CD14-positive monocyte (primary cell): ENCODE measurements around the gene RFX7. TPM values are rescaled to one million over a fixed set of nuclear protein-coding genes. Genes with fewer than 3 reads are reported as not detected.

Experiments used
- DNase-seq, 3 donors: peaks; one replicate each; pipeline ENCODE4 v3.0.0-alpha.2; 2011 to 2022
- H2AFZ ChIP-seq: 2 replicates; pipeline ENCODE4 v1.6.0; 2012; ENCODE audit warnings: mild to moderate bottlenecking, low read depth, low read length, inconsistent platforms; ENCODE audit not compliant: insufficient read depth, poor library complexity, severe bottlenecking
- H3K27ac ChIP-seq, 2 donors: 1 replicate in 1 of 2; 2 replicates in 1 of 2; pipeline ENCODE4 v1.5.1; 2012 to 2013; ENCODE audit warnings: low read length in 2 of 2, control low read depth in 1 of 2, inconsistent platforms in 1 of 2, low read depth in 1 of 2, mild to moderate bottlenecking in 1 of 2
- H3K27me3 ChIP-seq, 2 donors: one replicate each; pipeline versions ENCODE4 v1.6.0 to v1.6.1; 2011 to 2013; ENCODE audit warnings: low read length in 2 of 2; ENCODE audit not compliant: control insufficient read depth in 2 of 2, insufficient read depth in 2 of 2
- H3K36me3 ChIP-seq, 2 donors: replicated peaks in 1 of 2; 1 replicate in 1 of 2; 2 replicates in 1 of 2; pipeline versions ENCODE4 v1.5.1 to v1.6.1; 2012 to 2013; ENCODE audit warnings: low read length in 2 of 2, control low read depth in 1 of 2, inconsistent platforms in 1 of 2, mild to moderate bottlenecking in 1 of 2; ENCODE audit not compliant: insufficient read depth in 2 of 2, control insufficient read depth in 1 of 2
- H3K4me1 ChIP-seq, 2 donors: 1 replicate in 1 of 2; 2 replicates in 1 of 2; pipeline versions ENCODE4 v1.5.1 to v1.6.1; 2012 to 2013; ENCODE audit warnings: low read length in 2 of 2, control low read depth in 1 of 2, inconsistent platforms in 1 of 2, mild to moderate bottlenecking in 1 of 2, moderate library complexity in 1 of 2; ENCODE audit not compliant: insufficient read depth in 2 of 2, control insufficient read depth in 1 of 2
- H3K4me2 ChIP-seq: replicated peaks from 2 replicates; pipeline ENCODE3; 2012; ENCODE audit warnings: low read length, moderate library complexity, mild to moderate bottlenecking; ENCODE audit not compliant: poor library complexity, severe bottlenecking; ENCODE audit errors: extremely low read depth
- H3K4me3 ChIP-seq, 3 experiments: fragments of 200-600 bp in 1 of 3; sonication (generic) in 1 of 3; replicated peaks in 1 of 3; 1 replicate in 2 of 3; 2 replicates in 1 of 3; pipeline ENCODE4 v1.5.1; 2011 to 2013; ENCODE audit warnings: low read length in 3 of 3, mild to moderate bottlenecking in 3 of 3, control low read depth in 2 of 3, low read depth in 2 of 3, inconsistent platforms in 1 of 3, moderate library complexity in 1 of 3
- H3K79me2 ChIP-seq: 2 replicates; pipeline ENCODE4 v1.6.0; 2012; ENCODE audit warnings: mild to moderate bottlenecking, control low read depth, inconsistent platforms, low read length, moderate library complexity; ENCODE audit not compliant: insufficient read depth
- H3K9ac ChIP-seq: 2 replicates; pipeline ENCODE4 v1.6.0; 2017; ENCODE audit warnings: low read length, mild to moderate bottlenecking; ENCODE audit not compliant: insufficient read depth, poor library complexity, severe bottlenecking
- H3K9me3 ChIP-seq, 2 donors: replicated peaks in 1 of 2; 1 replicate in 1 of 2; 2 replicates in 1 of 2; pipeline versions ENCODE4 v1.5.1 to v1.6.1; 2012 to 2013; ENCODE audit warnings: low read length in 2 of 2, control low read depth in 1 of 2; ENCODE audit not compliant: control insufficient read depth in 1 of 2, insufficient read depth in 1 of 2
- H4K20me1 ChIP-seq: 2 replicates; pipeline ENCODE4 v1.6.0; 2012; ENCODE audit warnings: mild to moderate bottlenecking, low read length, control low read depth, moderate library complexity; ENCODE audit not compliant: insufficient read depth
- H3K27ac Mint-ChIP-seq, 7 donors: one replicate each; pipeline ENCODE4 v1.8.0; 2020; ENCODE audit warnings: mild to moderate bottlenecking in 7 of 7, mixed read lengths in 7 of 7, moderate library complexity in 6 of 7, inconsistent platforms in 2 of 7
- H3K27me3 Mint-ChIP-seq, 3 donors: one replicate each; pipeline ENCODE4 v1.8.0; 2021 to 2022; ENCODE audit warnings: low read depth in 3 of 3, mild to moderate bottlenecking in 3 of 3, mixed read lengths in 3 of 3, moderate library complexity in 3 of 3, inconsistent platforms in 1 of 3
- H3K36me3 Mint-ChIP-seq, 2 donors: one replicate each; pipeline ENCODE4 v1.8.0; 2020; ENCODE audit warnings: mixed read lengths in 2 of 2, inconsistent platforms in 1 of 2, mild to moderate bottlenecking in 1 of 2
- H3K4me1 Mint-ChIP-seq: one replicate; pipeline ENCODE4 v1.8.0; 2020; ENCODE audit warnings: mild to moderate bottlenecking, mixed read lengths
- H3K4me3 Mint-ChIP-seq, 2 donors: one replicate each; pipeline ENCODE4 v1.8.0; 2020; ENCODE audit warnings: mild to moderate bottlenecking in 2 of 2, mixed read lengths in 2 of 2, moderate library complexity in 1 of 2
- H3K9me3 Mint-ChIP-seq, 7 donors: one replicate each; pipeline ENCODE4 v1.8.0; 2020 to 2022; ENCODE audit warnings: mixed read lengths in 7 of 7, mild to moderate bottlenecking in 6 of 7, moderate library complexity in 6 of 7, inconsistent platforms in 2 of 7
- WGBS: methylation state at CpG from one replicate; pipeline ENCODE4 v1.1.5; 2013; ENCODE audit warnings: missing lambda C conversion rate; ENCODE audit not compliant: insufficient coverage; 5-methylcytosine and 5-hydroxymethylcytosine counted together
- intact Hi-C, 2 donors: fragments of 100-400 bp; cut with micrococcal nuclease; formaldehyde crosslinking; loops; one replicate each; pipeline versions ENCODE4 v1.15.0 to v1.15.1; 2023
- polyA plus RNA-seq, 3 donors: library from polyadenylated mRNA; depleted of rRNA in 1 of 3; unstranded in 2 of 3; stranded (reverse) in 1 of 3; fragments of 300-500 nt in 2 of 3; fragments of >200 nt in 1 of 3; fragmentation: Illumina TruSeq in 2 of 3; gene quantifications; 1 replicate in 2 of 3; 2 replicates in 1 of 3; pipeline ENCODE4 v1.2.3, GENCODE V29; 2012 to 2021
- TF ChIP-seq, protein P1 (sequence below): fragments of 200-600 bp; IDR thresholded peaks from one replicate; pipeline ENCODE4 v1.8.0; 2022; ENCODE audit warnings: antibody characterized with exemption, mild to moderate bottlenecking

Gene RFX7
- polyA plus RNA-seq, 3 donors, result 1.0 to 2.9 (median 1.2) TPM

DNA sequence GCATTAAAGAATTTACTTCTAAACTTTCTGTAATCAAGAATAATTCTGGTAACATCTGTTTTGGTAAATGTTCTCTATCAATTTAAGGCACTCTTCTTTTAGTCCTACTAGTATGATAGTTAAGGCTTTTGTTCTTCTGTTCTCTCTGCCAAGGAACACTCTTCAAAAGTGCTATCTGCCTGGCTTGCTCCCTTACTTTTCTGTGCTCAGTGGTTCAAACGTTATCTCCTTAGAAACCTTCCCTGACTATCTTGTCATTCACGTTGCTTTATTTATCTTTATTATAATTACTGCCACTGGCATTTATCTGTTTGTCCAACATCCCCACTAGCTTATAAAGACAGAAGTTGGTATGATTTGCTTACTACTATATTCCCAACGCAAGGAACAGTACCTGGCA lies 59.2 kb downstream of the RFX7 start:
- intact Hi-C loops, result no loop called here
- Histone ChIP-seq H3K27me3 (no peaks in the 10 kb centered on the region), H3K36me3 (no peaks in the 10 kb centered on the region), H3K4me2 (no peak overlapping the region), H3K4me3 (no peak overlapping the region), H3K27ac (no peak overlapping the region), H3K9me3 (no peaks in the 10 kb centered on the region), H3K9ac (no peak overlapping the region), H2AFZ (no peak overlapping the region), H4K20me1 (peaks cover 39% of the 10 kb centered on the region), H3K79me2 (peaks cover 47% of the 10 kb centered on the region), H3K4me1 (no peaks in the 10 kb centered on the region)
- Mint-ChIP-seq H3K36me3 (peaks cover 3 to 5% of the 10 kb centered on the region in 2 donors), H3K27ac (no peak overlapping the region), H3K4me3 (no peak overlapping the region), H3K27me3 (peaks cover 0 to 3% (median 0%) of the 10 kb centered on the region in 3 donors), H3K4me1 (peaks cover 15% of the 10 kb centered on the region), H3K9me3 (peaks cover 0 to 4% (median 0%) of the 10 kb centered on the region in 7 donors)
- TF ChIP-seq, protein P1, sequence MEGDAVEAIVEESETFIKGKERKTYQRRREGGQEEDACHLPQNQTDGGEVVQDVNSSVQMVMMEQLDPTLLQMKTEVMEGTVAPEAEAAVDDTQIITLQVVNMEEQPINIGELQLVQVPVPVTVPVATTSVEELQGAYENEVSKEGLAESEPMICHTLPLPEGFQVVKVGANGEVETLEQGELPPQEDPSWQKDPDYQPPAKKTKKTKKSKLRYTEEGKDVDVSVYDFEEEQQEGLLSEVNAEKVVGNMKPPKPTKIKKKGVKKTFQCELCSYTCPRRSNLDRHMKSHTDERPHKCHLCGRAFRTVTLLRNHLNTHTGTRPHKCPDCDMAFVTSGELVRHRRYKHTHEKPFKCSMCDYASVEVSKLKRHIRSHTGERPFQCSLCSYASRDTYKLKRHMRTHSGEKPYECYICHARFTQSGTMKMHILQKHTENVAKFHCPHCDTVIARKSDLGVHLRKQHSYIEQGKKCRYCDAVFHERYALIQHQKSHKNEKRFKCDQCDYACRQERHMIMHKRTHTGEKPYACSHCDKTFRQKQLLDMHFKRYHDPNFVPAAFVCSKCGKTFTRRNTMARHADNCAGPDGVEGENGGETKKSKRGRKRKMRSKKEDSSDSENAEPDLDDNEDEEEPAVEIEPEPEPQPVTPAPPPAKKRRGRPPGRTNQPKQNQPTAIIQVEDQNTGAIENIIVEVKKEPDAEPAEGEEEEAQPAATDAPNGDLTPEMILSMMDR, result no peak
- no peak for DNase-seq
- WGBS, result 100% methylated on average over 1 of the region's 3 CpGs

DNA sequence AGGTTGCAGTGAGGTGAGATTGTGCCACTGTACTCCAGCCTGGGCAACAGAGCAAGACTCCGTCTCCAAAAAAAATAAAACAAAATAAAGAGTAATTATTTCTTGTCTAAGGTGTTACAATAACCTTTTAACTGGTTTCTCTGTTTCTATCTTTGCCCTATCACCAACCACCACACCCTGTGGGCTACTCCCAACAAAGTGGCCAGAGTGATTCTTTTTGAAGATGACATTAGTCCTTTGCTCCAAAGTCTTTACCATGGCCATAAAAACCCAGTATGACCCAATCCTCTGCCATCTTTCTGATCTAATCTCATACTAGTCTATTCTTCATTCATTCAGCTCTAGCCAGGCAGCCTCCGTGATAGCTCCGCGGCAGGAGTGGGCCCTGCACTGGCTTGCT lies 62.8 kb downstream of the RFX7 start:
- Histone ChIP-seq H3K4me1 (no peaks in the 10 kb centered on the region), H3K79me2 (peaks cover 31% of the 10 kb centered on the region), H3K4me2 (no peak overlapping the region), H3K9me3 (no peaks in the 10 kb centered on the region), H3K9ac (no peak overlapping the region), H3K27ac (no peak overlapping the region), H3K27me3 (no peaks in the 10 kb centered on the region), H4K20me1 (peaks cover 23% of the 10 kb centered on the region), H3K4me3 (no peak overlapping the region), H3K36me3 (no peaks in the 10 kb centered on the region), H2AFZ (no peak overlapping the region)
- no peak for DNase-seq
- no peak overlapping the region for H3K27ac Mint-ChIP-seq
- H3K27me3 Mint-ChIP-seq, result peaks cover 0 to 2% (median 0%) of the 10 kb centered on the region in 3 donors
- WGBS, result 100% methylated on average over 3 of the region's 4 CpGs
- H3K4me3 Mint-ChIP-seq, result no peak overlapping the region
- intact Hi-C loops, result no loop called here
- TF ChIP-seq, protein P1, result no peak
- peaks cover 0 to 6% (median 0%) of the 10 kb centered on the region in 7 donors for H3K9me3 Mint-ChIP-seq
- peaks cover 2% of the 10 kb centered on the region for H3K4me1 Mint-ChIP-seq
- peaks cover 3 to 4% of the 10 kb centered on the region in 2 donors for H3K36me3 Mint-ChIP-seq
